ENCODE results near the gene CNPY4.

Gene CNPY4

DNA sequence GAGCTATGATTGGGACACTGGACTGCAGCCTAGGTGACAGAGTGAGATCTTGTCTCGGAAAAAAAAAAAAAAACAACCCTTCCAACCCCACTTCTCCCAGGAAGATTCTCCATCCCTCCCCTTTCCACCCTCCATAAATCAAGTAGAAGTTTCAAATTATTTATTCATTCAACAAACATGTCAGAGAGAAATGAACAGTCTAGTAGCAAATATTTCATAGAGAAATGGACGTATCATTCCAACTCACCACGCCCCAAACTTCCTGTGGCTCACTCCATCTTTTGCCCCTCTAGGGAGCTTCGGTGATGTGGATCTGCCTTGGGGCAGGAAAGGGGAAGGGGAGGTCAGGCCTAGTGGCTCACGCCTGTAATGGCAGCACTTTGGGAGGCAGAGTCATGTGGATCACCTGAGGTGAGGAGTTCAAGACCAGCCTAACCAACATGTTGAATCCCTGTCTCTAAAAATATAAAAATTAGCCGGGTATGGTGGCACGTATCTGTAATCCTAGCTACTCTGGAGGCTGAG, 39.7 kb downstream of the CNPY4 start:
- H3K27ac ChIP-seq (replicated peaks): peak overlapping the region; percentile 65
- no peaks in the 10 kb centered on the region for H3K27me3 ChIP-seq (ENCODE audit: insufficient read depth, poor library complexity, severe bottlenecking)
- DNase-seq (ENCODE audit: low read depth in 1 of 2, low spot score in 1 of 2): peak in 1 of 2 experiments; percentile 43
- peak overlapping the region; percentile 79 for H3K4me3 ChIP-seq (replicated peaks; ENCODE audit: insufficient read depth, low read length)
- TF ChIP-seq, protein P1, sequence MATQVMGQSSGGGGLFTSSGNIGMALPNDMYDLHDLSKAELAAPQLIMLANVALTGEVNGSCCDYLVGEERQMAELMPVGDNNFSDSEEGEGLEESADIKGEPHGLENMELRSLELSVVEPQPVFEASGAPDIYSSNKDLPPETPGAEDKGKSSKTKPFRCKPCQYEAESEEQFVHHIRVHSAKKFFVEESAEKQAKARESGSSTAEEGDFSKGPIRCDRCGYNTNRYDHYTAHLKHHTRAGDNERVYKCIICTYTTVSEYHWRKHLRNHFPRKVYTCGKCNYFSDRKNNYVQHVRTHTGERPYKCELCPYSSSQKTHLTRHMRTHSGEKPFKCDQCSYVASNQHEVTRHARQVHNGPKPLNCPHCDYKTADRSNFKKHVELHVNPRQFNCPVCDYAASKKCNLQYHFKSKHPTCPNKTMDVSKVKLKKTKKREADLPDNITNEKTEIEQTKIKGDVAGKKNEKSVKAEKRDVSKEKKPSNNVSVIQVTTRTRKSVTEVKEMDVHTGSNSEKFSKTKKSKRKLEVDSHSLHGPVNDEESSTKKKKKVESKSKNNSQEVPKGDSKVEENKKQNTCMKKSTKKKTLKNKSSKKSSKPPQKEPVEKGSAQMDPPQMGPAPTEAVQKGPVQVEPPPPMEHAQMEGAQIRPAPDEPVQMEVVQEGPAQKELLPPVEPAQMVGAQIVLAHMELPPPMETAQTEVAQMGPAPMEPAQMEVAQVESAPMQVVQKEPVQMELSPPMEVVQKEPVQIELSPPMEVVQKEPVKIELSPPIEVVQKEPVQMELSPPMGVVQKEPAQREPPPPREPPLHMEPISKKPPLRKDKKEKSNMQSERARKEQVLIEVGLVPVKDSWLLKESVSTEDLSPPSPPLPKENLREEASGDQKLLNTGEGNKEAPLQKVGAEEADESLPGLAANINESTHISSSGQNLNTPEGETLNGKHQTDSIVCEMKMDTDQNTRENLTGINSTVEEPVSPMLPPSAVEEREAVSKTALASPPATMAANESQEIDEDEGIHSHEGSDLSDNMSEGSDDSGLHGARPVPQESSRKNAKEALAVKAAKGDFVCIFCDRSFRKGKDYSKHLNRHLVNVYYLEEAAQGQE (IDR thresholded peaks at IDR 0.05; ENCODE audit: insufficient replicate concordance, low read depth): no peak
- TF ChIP-seq GABPA (IDR thresholded peaks at IDR 0.05; ENCODE audit: low read depth): no peak
- no peak for TF ChIP-seq POLR2AphosphoS5 (IDR thresholded peaks at IDR 0.05; ENCODE audit: low read depth)
- no peak for TF ChIP-seq SPI1 (IDR thresholded peaks at IDR 0.05; ENCODE audit: borderline replicate concordance, low read depth)
- TF ChIP-seq, protein P2, sequence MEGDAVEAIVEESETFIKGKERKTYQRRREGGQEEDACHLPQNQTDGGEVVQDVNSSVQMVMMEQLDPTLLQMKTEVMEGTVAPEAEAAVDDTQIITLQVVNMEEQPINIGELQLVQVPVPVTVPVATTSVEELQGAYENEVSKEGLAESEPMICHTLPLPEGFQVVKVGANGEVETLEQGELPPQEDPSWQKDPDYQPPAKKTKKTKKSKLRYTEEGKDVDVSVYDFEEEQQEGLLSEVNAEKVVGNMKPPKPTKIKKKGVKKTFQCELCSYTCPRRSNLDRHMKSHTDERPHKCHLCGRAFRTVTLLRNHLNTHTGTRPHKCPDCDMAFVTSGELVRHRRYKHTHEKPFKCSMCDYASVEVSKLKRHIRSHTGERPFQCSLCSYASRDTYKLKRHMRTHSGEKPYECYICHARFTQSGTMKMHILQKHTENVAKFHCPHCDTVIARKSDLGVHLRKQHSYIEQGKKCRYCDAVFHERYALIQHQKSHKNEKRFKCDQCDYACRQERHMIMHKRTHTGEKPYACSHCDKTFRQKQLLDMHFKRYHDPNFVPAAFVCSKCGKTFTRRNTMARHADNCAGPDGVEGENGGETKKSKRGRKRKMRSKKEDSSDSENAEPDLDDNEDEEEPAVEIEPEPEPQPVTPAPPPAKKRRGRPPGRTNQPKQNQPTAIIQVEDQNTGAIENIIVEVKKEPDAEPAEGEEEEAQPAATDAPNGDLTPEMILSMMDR (IDR thresholded peaks at IDR 0.05; ENCODE audit: insufficient read depth, low read length): no peak

DNA sequence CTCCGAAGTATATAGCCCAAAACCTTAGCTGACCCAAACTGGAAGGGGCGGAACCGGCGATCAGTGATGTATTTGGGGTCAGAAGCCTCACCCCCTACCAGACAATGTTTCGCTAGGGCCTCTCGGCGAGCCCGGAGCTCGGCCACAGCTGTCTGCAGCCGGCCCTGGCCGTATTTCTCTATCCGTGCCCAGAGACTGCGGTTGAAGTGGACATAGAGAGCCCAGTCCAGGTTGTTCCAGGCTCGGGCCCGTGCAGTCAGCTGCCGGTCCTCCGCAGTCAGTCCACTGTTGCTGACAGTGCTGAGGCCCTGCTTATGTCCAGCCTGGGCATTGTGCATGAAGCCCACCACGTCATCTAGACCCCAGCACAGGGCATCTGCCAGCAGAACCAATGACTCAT, 40.6 kb downstream of the CNPY4 start:
- TF ChIP-seq POLR2AphosphoS5 (IDR thresholded peaks at IDR 0.05; ENCODE audit: low read depth): no peak
- H3K27me3 ChIP-seq (ENCODE audit: insufficient read depth, poor library complexity, severe bottlenecking): no peaks in the 10 kb centered on the region
- H3K4me3 ChIP-seq (replicated peaks; ENCODE audit: insufficient read depth, low read length): no peak overlapping the region
- H3K27ac ChIP-seq (replicated peaks): no peak overlapping the region
- no peak for DNase-seq (ENCODE audit: low read depth in 1 of 2, low spot score in 1 of 2)

DNA sequence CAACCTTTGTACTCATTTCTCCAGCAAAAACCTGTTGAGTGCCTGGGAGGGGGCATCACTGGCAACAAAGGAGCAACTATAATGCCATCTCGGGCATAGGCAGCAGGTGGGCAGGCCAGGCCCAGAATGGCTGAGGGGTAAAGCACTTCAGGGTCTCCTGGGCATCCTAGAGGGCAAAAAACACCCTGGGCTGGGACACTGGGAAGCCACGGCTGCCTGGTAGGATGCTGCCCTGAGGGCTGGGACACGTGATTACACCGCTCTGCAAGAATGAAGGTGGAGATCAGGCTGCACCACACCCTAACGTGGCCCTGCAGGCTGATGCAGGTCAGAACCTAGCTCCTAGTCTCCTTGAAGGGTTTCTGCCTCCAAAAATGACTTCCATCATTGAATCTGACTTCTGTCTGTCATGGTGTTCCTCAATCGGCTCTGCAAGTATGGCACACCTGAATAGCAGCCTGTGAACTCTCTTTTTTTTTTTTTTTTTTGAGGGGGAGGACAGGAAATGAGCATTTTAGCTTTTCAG, 43.6 kb downstream of the CNPY4 start:
- peaks cover 14% of the 10 kb centered on the region for H3K27me3 ChIP-seq (ENCODE audit: insufficient read depth, poor library complexity, severe bottlenecking)
- TF ChIP-seq, protein P2 (IDR thresholded peaks at IDR 0.05; ENCODE audit: insufficient read depth, low read length): no peak
- TF ChIP-seq, protein P1 (IDR thresholded peaks at IDR 0.05; ENCODE audit: insufficient replicate concordance, low read depth): no peak
- TF ChIP-seq POLR2AphosphoS5 (IDR thresholded peaks at IDR 0.05; ENCODE audit: low read depth): no peak
- no peak for TF ChIP-seq GABPA (IDR thresholded peaks at IDR 0.05; ENCODE audit: low read depth)
- TF ChIP-seq SPI1 (IDR thresholded peaks at IDR 0.05; ENCODE audit: borderline replicate concordance, low read depth): no peak
- H3K27ac ChIP-seq (replicated peaks): no peak overlapping the region
- no peak overlapping the region for H3K4me3 ChIP-seq (replicated peaks; ENCODE audit: insufficient read depth, low read length)
- no peak for DNase-seq (ENCODE audit: low read depth in 1 of 2, low spot score in 1 of 2)

DNA sequence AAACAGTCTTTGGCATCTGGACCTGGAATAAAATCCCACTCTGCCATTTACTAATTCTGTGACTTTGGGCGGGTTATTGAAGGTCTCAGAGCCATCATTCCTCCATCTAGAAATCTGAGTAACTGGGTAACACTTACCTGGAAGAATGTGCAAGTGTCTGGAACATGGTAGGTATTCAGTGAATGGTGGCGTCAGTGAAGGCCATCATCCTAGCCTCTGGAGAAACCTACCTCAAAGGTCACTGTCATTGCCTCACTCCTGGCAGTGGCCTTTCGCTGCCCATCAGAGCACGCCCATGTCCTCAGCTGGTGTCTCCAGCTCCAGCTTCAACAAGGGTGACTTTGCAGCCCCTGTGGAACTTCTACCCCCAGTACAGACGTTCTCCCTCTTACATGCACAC, 44.4 kb downstream of the CNPY4 start:
- H3K27ac ChIP-seq (replicated peaks): no peak overlapping the region
- TF ChIP-seq, protein P1 (IDR thresholded peaks at IDR 0.05; ENCODE audit: insufficient replicate concordance, low read depth): no peak
- TF ChIP-seq GABPA (IDR thresholded peaks at IDR 0.05; ENCODE audit: low read depth) (no peak), POLR2AphosphoS5 (IDR thresholded peaks at IDR 0.05; ENCODE audit: low read depth) (no peak), SPI1 (IDR thresholded peaks at IDR 0.05; ENCODE audit: borderline replicate concordance, low read depth) (no peak)
- TF ChIP-seq, protein P2 (IDR thresholded peaks at IDR 0.05; ENCODE audit: insufficient read depth, low read length): no peak
- H3K4me3 ChIP-seq (replicated peaks; ENCODE audit: insufficient read depth, low read length): no peak overlapping the region
- peaks cover 17% of the 10 kb centered on the region for H3K27me3 ChIP-seq (ENCODE audit: insufficient read depth, poor library complexity, severe bottlenecking)
- DNase-seq (ENCODE audit: low read depth in 1 of 2, low spot score in 1 of 2): no peak
